Measurements from ENCODE around the gene DGKH.
"Not testable (repeated sequence)": the region's sequence is repeated elsewhere in the genome, so short reads cannot be mapped to it uniquely, and the experiment has no call there.

Gene DGKH

DNA sequence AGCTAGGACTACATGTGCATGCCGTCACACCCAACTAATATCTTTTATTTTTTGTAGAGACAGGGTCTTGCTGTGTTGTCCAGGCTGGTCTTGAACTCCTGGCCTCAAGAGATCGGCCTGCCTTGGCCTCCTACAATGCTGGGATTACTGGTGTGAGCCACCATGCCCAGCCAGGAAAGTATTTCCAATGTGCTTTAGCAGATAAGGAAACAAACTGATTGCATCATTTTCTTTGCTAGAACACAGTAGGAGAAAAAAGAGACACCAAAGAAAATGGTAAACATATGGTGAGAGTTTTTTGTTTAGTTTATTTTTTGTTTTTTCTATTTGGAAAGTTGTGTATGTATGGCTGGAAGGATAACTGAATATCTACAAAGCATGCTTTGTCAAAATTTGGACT is 176.6 kb downstream of the DGKH start:
- DNase-seq (ENCODE audit: low spot score) = no peak

DNA sequence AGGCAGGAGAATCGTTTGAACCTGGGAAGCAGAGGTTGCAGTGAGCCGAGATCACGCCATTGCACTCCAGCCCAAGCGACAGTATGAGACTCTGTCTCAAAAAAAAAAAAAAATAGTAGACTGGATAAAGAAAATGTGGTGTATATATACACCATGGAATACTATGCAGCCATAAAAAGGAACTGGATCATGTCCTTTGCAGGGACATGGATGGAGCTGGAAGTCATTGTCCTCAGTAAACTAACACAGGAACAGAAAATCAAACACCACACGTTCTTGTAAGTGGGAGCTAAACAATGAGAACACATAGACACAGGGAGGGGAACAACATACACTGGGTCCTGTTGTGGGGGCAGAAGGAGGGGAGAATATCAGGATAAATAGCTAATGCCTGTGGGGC is 178.3 kb downstream of the DGKH start:
- DNase-seq (ENCODE audit: low spot score) = not testable (repeated sequence)

- no peak for DNase-seq (ENCODE audit: low spot score)
These were observed 180.1 kb downstream of the DGKH start for GRCh38 chr13:42228527-42228926.

DNA sequence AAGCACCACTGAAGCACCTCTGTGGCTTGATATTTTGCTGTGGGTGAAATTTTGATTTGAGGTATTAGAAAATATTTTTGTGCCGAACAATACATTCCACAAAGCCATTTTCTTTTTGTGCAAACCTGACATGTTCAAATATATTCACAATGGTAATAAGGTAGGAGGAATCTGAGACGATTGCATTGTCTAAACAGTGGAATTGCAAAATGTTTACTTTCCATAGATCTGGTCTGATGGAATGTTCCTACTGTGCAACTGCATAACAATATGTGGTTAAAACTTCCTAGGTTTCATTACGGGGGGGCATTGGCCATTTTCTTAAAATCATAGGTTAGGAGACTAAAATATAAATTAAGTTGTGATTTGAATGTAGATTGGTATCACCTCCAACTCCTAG is 180.8 kb downstream of the DGKH start:
- no peak for DNase-seq (ENCODE audit: low spot score)

GRCh38 chr13:42232671-42233070 is 184.2 kb downstream of the DGKH start:
- no peak for DNase-seq (ENCODE audit: low spot score)

GRCh38 chr13:42233726-42234125 is 185.3 kb downstream of the DGKH start:
- no peak for DNase-seq (ENCODE audit: low spot score)

GRCh38 chr13:42239161-42239560 is 190.7 kb downstream of the DGKH start:
- DNase-seq (ENCODE audit: low spot score) = no peak

DNA sequence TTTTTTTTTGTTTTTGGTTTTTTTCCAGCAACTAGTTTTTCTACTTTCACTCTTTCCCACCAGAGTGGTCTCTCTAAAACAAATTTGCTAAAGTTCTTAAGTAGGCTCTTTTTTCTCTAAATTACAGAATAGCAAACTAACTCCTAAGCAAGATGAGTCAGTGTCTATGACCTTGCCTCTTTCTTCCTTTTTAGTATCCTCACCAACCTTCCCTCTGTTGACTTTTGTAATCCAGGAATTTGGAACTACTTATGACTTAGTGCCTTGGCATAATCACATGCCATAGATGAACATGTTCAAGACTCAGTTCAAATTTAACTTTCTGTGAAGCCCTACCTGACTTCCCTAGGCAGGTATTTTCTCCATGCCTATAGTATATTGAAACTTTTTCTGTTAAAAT is 191.2 kb downstream of the DGKH start:
- DNase-seq (ENCODE audit: low spot score) = no peak

GRCh38 chr13:42246541-42246940 is 198.1 kb downstream of the DGKH start:
- no peak for DNase-seq (ENCODE audit: low spot score)

DNA sequence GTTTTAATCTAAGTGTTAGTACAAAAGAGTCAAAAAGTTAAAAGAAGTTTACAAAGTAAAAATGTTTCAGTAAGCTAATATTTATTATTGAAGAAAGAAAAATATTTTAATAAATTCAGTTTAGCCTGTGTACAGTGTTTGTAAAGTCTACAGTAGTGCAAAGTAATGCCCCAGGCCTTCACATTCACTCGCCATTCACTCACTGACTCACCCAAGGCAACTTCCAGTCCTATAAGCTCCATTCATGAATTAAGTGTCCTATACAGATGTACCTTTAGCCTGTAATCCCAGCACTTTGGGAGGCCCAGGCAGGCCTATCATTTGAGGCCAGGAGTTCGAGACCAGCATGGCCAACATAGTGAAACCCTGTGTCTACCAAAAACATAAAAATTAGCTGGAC is 199.4 kb downstream of the DGKH start:
- DNase-seq (ENCODE audit: low spot score) = no peak

- no peak for DNase-seq (ENCODE audit: low spot score)
These were observed 207.4 kb downstream of the DGKH start for GRCh38 chr13:42255886-42256285.

GRCh38 chr13:42258747-42259146 is 210.3 kb downstream of the DGKH start:
- no peak for DNase-seq (ENCODE audit: low spot score)

- DNase-seq (ENCODE audit: low spot score) = no peak
These were observed 211.1 kb downstream of the DGKH start for GRCh38 chr13:42259515-42259914.

DNA sequence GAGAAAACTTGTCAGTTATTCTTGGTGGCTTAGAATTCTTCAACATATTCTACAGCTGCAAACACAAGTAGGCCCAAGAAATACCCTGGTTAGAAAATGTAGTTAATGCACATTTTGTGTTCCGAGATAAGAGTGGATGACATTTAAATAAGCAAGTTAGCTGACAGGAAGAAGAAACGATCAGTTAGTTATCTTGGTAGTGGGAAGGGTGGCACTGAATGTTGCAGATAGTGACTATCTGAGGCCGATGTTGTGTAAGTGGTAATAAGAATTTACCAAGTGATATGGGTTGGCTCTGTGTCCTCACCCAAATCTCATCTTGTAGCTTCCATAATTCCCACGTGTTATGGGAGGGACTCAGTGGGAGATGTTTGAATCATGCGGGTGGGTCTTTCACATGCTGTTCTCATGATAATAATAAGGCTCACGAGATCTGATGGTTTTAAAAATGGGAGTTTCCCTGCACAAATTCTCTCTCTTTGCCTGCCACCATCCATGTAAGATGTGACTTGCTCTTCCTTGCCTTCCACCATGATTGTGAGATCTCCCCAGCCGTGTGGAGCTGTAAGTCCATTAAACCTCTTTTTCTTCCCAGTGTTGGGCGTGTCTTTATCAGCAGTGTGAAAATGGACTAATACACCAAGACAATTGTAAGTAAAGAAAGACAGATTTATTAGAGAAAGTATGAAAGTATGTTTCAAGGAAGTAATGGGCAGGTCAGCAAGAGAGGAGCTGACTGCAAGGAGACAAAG is 212.6 kb downstream of the DGKH start:
- no peak for DNase-seq (ENCODE audit: low spot score)

GRCh38 chr13:42266473-42266872 is 218.0 kb downstream of the DGKH start:
- DNase-seq (ENCODE audit: low spot score) = no peak

GRCh38 chr13:42270160-42270856 is 221.9 kb downstream of the DGKH start:
- no peak for DNase-seq (ENCODE audit: low spot score)

DNA sequence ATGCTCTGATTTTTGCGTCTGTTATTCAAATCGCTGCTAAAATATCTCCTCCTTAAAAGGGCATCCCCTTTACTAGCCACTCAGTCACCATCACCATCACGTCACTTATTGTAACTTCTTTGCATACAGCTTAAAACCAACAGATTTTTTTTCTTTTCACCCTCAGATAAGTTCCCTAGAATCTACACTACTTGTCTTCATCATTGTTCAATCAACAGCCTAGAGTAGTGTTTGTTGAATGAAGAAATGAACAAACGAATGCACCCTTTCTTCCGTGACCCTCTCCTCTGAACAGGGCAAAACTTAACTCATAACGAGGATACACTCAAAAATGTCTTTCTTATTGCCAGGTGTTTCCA is 222.4 kb downstream of the DGKH start:
- no peak for DNase-seq (ENCODE audit: low spot score)

DNA sequence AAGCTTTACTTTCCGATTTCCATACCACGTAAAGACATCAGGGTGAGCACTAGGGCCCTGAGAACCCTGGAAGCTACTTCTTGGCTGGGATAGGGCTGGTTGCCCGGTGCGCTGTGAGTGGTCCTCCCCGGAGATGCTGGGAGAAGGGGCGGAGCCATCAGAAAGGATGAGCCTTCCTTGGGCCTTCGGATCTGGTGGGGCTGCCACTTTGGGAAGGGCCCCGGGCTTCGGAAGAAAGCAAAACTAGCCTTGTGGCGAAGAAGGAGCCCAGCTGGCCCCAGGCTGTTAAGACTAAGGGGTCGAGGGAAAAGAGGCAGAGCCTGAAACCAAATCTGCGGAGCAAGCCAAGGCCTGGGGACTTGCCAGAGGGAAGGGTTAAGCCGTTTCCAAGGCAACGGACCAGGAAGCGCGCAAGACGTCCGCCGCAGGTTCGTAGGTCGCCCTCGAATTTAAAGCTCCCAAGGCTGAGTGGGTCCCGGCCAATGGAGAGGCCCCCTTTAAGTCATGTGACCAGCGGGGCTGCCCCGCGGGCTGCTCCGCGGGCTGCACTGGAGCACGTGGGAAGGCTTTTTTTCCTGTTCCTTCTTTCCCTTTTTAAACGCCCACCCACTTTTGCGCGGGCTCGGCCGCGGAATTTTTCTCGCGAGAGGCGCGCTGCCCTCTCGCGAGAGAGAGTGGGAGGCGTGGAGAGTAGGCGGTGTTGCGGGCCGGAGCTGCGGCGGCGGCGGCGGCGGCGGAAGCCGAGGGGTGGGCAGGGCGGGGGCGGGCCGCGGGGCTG is 223.1 kb downstream of the DGKH start:
- peak; percentile 96 for DNase-seq (ENCODE audit: low spot score)

DNA sequence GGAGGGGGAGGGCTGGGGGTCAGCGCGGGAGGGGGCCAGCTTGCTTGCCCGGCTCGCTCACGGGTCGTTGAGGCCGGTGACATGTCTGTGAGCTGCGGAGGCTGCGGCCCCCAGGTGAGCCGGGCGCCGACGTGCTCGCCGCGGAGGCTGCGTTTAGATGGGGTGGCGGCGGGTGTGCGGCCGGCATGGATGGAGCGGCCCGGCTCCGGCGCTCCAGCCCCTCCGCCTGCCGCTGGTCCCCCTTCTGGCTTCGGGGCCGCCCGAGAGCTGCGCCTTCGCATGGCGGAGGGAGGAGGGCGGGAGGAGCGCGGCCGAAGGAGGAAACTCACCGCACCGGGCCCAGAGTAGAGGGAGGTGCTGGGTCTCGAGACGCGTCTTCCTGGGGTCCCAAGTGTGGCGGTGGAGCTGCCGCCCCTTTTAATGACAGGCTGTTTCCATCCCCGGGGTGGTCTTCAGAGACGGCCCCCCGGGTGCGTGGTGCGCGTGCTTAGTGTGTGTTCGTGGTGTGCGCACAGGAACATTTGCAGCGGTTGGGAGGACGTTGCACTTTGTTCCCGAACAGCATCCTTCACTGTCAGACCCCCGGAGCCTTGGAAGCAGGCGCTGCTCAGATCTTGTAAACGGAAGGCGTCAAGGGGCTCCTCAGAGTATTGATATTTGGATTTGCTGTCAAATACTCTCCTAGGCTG is 223.8 kb downstream of the DGKH start, which contains the start of gene AKAP11:
Gene AKAP11 (plus strand): TSS at position 38 of the 689 bp plus-strand sequence. CDS start 14,197 bp downstream, outside the sequence.
- DNase-seq (ENCODE audit: low spot score) = peak; percentile 23

GRCh38 chr13:42272804-42273175 is 224.3 kb downstream of the DGKH start:
- DNase-seq (ENCODE audit: low spot score) = no peak

DNA sequence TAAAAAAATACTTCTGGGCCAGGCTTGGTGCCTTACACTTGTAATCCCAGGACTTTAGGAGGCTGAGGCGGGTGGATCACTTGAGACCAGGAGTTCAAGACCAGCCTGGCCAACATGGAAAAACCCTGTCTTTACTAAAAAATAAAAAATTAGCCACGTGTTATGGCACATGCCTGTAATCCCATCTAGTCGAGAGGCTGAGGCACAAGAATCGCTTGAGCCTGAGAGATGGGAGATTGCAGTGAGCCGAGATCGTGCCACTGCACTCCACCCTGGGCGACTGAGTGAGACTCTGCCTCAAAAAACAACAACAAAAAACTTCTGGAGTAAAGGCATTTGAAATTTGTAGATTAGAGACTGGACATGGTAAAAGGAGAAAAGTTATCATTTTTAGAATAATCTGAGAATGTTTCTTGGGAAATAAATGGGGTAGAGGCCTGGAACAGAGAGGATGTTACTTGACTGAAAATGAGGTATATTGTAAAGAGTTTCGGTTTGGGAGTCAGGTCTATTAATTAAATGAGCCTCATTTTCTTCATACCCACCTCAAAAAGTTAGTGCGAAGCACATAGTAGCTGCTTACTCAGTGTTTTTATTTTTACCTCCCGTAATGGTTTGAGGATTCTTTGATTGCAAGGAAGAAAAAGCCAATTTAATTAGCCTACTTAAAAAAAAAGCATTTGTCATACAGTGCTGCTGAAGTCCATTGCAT is 226.1 kb downstream of the DGKH start:
- no peak for DNase-seq (ENCODE audit: low spot score)

DNA sequence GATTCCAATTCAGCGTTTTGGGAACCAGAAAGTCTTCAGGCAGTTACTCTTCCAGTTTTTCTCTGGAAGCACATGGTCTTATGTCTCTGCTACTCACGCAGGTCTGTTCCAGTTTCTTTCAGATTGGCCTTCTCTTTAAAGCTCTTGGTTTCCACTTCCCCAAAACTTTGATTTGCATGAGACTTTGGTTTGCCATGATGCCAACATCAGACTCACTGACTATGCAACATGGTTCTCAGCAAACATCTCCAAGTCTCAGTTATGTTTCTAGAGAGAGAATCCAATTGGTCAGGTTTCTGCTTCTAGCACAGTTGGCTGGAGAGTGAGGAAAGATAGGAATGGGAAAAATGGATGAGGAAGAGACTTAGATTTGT is 226.6 kb downstream of the DGKH start:
- no peak for DNase-seq (ENCODE audit: low spot score)
